ENCODE data around the gene ELK1. TPM values are rescaled to one million over a fixed set of nuclear protein-coding genes. Genes with fewer than 3 reads are reported as not detected.
A peak's percentile ranks its signal among the peaks of the same experiment; 100 is the strongest.

Gene ELK1
- total and polyA plus RNA-seq, 10 of the 15 experiments (the other 5 are each of a cell fraction or from before 2014, with no cell fraction given), result 4.1 to 55.5 (median 32.9) TPM

GRCh38 chrX:47651043-47651905, 911 bp upstream of the ELK1 start (continued):
- TF ChIP-seq CEBPZ (IDR thresholded peaks at IDR 0.05; ENCODE audit: low read depth, low read length), result no peak
- no peak for TF ChIP-seq PML (IDR thresholded peaks at IDR 0.05; ENCODE audit: low read length)
- TF ChIP-seq IRF3 (IDR thresholded peaks at IDR 0.05), result no peak
- no peak for TF ChIP-seq JUNB (IDR thresholded peaks at IDR 0.05)
- peak; percentile 12 for TF ChIP-seq PBX3 (IDR thresholded peaks at IDR 0.05; ENCODE audit: insufficient replicate concordance, low read depth, low read length)
- no peak for TF ChIP-seq SP1 (IDR thresholded peaks at IDR 0.05; ENCODE audit: low read depth, low read length)
- no peak for TF ChIP-seq E4F1 (IDR thresholded peaks at IDR 0.05; ENCODE audit: borderline replicate concordance, partially characterized antibody)
- TF ChIP-seq PKNOX1 (IDR thresholded peaks at IDR 0.05), result no peak
- TF ChIP-seq TCF3 (IDR thresholded peaks at IDR 0.05; ENCODE audit: borderline replicate concordance, insufficient read depth, low read depth, low read length), result no peak
- TF ChIP-seq TCF12 (IDR thresholded peaks at IDR 0.05; ENCODE audit: low read depth, low read length), result no peak
- TF ChIP-seq RELA (IDR thresholded peaks at IDR 0.05; ENCODE audit: borderline replicate concordance, partially characterized antibody), result no peak
- TF ChIP-seq ZNF217 (IDR thresholded peaks at IDR 0.05), result no peak
- TF ChIP-seq KAT2A (conservative IDR thresholded peaks at IDR 0.05; ENCODE audit: control insufficient read depth, low read depth, low read length), result no peak
- no peak for TF ChIP-seq E2F4 (IDR thresholded peaks at IDR 0.05; ENCODE audit: low read depth, low read length)
- no peak for TF ChIP-seq CHD4 (IDR thresholded peaks at IDR 0.05)
- no peak for TF ChIP-seq BCL3 (IDR thresholded peaks at IDR 0.05; ENCODE audit: borderline replicate concordance, insufficient read depth, low read depth, low read length, poor library complexity, severe bottlenecking)
- TF ChIP-seq CREB1 (IDR thresholded peaks at IDR 0.05; ENCODE audit: low read depth), result 0 out of 2 replicates have a peak, but pooled peaks have one; percentile 0
